Endodermal cell (in vitro differentiated cells): Measurements from ENCODE around the gene GGTA1. TPM values are rescaled to one million over a fixed set of nuclear protein-coding genes. Genes with fewer than 3 reads are reported as not detected.

ENCODE experiments used
- DNase-seq: peaks from one replicate; pipeline ENCODE4 v3.0.0-alpha.2; 2017
- H3K27ac ChIP-seq: 2 replicates; pipeline ENCODE4 v1.5.1; 2013; ENCODE audit warnings: mild to moderate bottlenecking, low read depth, low read length, moderate library complexity
- H3K27me3 ChIP-seq: 2 replicates; pipeline ENCODE4 v1.6.1; 2013; ENCODE audit warnings: mild to moderate bottlenecking, low read length, moderate library complexity; ENCODE audit not compliant: insufficient read depth, control insufficient read depth, poor library complexity, severe bottlenecking
- H3K36me3 ChIP-seq: 2 replicates; pipeline ENCODE4 v1.7.0; 2013; ENCODE audit warnings: mild to moderate bottlenecking, low read length, moderate library complexity; ENCODE audit not compliant: control insufficient read depth, insufficient read depth
- H3K4me1 ChIP-seq: one replicate; pipeline ENCODE4 v1.7.0; 2013; ENCODE audit warnings: low read length; ENCODE audit not compliant: control insufficient read depth, insufficient read depth
- H3K4me3 ChIP-seq: 2 replicates; pipeline ENCODE4 v1.5.1; 2013; ENCODE audit warnings: mild to moderate bottlenecking, low read length, moderate library complexity
- H3K9ac ChIP-seq: 2 replicates; pipeline ENCODE4 v1.6.1; 2013; ENCODE audit warnings: mild to moderate bottlenecking, low read length, moderate library complexity; ENCODE audit not compliant: poor library complexity, severe bottlenecking; ENCODE audit errors: extremely low read depth
- H3K9me3 ChIP-seq: 2 replicates; pipeline ENCODE4 v1.6.1; 2013; ENCODE audit warnings: mild to moderate bottlenecking, low read length, moderate library complexity; ENCODE audit not compliant: control insufficient read depth
- H3K27ac Mint-ChIP-seq: 2 replicates; pipeline ENCODE4 v1.8.0; 2020; ENCODE audit warnings: mixed read lengths
- H3K27me3 Mint-ChIP-seq: 2 replicates; pipeline ENCODE4 v1.8.0; 2021; ENCODE audit warnings: mild to moderate bottlenecking, mixed read lengths; ENCODE audit not compliant: insufficient read depth
- H3K36me3 Mint-ChIP-seq: 2 replicates; pipeline ENCODE4 v1.8.0; 2020; ENCODE audit warnings: low read depth, mixed read lengths
- H3K4me1 Mint-ChIP-seq: 2 replicates; pipeline ENCODE4 v1.8.0; 2020; ENCODE audit warnings: mixed read lengths
- H3K4me3 Mint-ChIP-seq: 2 replicates; pipeline ENCODE4 v1.8.0; 2020; ENCODE audit warnings: mild to moderate bottlenecking, moderate library complexity, mixed read lengths
- H3K9me3 Mint-ChIP-seq: 2 replicates; pipeline ENCODE4 v1.8.0; 2020; ENCODE audit warnings: mild to moderate bottlenecking, mixed read lengths
- WGBS, 2 experiments: methylation state at CpG; one replicate each; pipeline versions ENCODE4 v1.1.5 to v1.1.7; 2013; ENCODE audit warnings: missing lambda C conversion rate in 2 of 2, mixed read lengths in 1 of 2; ENCODE audit not compliant: insufficient coverage in 1 of 2, insufficient read length in 1 of 2; 5-methylcytosine and 5-hydroxymethylcytosine counted together
- long read RNA-seq, 4 experiments: library from polyadenylated mRNA in 2 of 4; library from RNA in 1 of 4; library from capped mRNA in 1 of 4; stranded (forward) in 3 of 4; unstranded in 1 of 4; transcript quantifications; one replicate each; pipeline ENCODE4 v2.0.0, GENCODE V29; 2020 to 2021; ENCODE audit warnings: inconsistent platforms in 1 of 4
- polyA plus RNA-seq, 2 experiments: library from polyadenylated mRNA; stranded (reverse); fragments of 50-300 nt; gene quantifications; one replicate each; pipeline ENCODE4 v1.2.3, GENCODE V29; 2013
- total RNA-seq, 2 donors: library from RNA; stranded (reverse); fragmentation: NEBNext Ultra II Directional in 1 of 2; extraction: Animal tissue kit (Norgen Biotek cat#: 25700) in 1 of 2; gene quantifications; 2 replicates in 1 of 2; 3 replicates in 1 of 2; pipeline ENCODE4 v1.2.1, GENCODE V29; 2021
- TF ChIP-seq, protein P1 (sequence below): fragments of 200-600 bp; sonication (generic); conservative IDR thresholded peaks from 2 replicates; pipeline ENCODE4 v1.5.0; 2021; ENCODE audit warnings: antibody characterized with exemption, mild to moderate bottlenecking

Gene GGTA1
- total RNA-seq = not detected
- not detected for polyA plus RNA-seq (2013, experiment 1 of 2)
- polyA plus RNA-seq (2013, experiment 2 of 2) = not detected
- long read RNA-seq, experiment 1 = 0 reads
- long read RNA-seq, experiment 2 = 0 reads
- long read RNA-seq, experiment 3 = 0 reads
- long read RNA-seq, experiment 4 = 0 reads

DNA sequence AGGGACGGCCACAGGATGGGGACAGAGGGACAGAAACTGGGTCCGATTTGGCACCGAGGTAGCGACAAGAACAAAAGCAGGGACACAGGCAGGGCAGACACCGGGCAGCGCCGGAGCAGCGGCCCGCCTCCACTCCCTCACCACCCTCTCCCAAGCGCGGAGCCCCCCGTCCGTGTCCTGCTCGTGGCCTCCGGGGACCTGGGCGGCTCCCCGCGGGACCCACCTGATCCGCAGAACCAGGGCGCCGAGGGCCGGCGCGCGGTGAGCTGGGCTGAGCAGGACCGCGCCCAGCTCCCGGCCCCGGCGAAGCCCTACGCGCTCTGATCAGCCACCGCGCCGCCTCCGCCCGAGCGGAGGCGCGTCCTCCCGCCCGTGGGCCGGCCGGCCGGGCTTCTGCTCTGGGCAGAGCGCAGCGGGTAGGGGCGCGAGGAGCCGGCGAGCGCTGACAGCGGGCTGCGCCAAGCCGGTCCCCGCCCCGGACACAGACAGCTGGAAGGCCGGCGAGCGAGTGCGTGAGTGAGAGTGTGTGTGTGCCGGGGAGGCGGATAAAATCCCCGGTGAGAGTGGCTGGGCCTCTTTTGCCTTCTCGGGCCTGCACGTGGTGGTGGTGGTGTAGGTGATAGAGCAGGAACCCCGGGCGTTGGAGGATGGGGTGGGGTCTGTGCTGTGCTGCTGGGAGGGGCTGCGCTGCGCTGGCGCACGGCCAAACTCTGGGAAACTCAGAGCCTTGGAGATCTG lies at the start of gene GGTA1:
GGTA1 (minus strand) TSS at position 418 of the 738 bp plus-strand sequence. CDS start 31,922 bp downstream, outside the sequence.
- WGBS, 2 experiments = 0% methylated on average over 1 to 72 of the region's 72 CpGs
- Mint-ChIP-seq H3K27ac (no peak within 1 kb of the TSS), H3K27me3 (peaks cover 85% of the 10 kb centered on the region), H3K4me1 (peaks cover 12% of the 10 kb centered on the region), H3K4me3 (peak within 1 kb of the TSS; percentile 64), H3K9me3 (peaks cover 7% of the 10 kb centered on the region), H3K36me3 (no peaks in the 10 kb centered on the region)
- no peak within 1 kb of the TSS for H3K27ac ChIP-seq
- H3K9ac ChIP-seq = no peak within 1 kb of the TSS
- H3K36me3 ChIP-seq = no peaks in the 10 kb centered on the region
- peaks cover 7% of the 10 kb centered on the region for H3K9me3 ChIP-seq
- peak within 1 kb of the TSS; percentile 76 for H3K4me3 ChIP-seq
- peak; percentile 81 for DNase-seq
- TF ChIP-seq, protein P1, sequence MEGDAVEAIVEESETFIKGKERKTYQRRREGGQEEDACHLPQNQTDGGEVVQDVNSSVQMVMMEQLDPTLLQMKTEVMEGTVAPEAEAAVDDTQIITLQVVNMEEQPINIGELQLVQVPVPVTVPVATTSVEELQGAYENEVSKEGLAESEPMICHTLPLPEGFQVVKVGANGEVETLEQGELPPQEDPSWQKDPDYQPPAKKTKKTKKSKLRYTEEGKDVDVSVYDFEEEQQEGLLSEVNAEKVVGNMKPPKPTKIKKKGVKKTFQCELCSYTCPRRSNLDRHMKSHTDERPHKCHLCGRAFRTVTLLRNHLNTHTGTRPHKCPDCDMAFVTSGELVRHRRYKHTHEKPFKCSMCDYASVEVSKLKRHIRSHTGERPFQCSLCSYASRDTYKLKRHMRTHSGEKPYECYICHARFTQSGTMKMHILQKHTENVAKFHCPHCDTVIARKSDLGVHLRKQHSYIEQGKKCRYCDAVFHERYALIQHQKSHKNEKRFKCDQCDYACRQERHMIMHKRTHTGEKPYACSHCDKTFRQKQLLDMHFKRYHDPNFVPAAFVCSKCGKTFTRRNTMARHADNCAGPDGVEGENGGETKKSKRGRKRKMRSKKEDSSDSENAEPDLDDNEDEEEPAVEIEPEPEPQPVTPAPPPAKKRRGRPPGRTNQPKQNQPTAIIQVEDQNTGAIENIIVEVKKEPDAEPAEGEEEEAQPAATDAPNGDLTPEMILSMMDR = no peak
- H3K4me1 ChIP-seq = no peaks in the 10 kb centered on the region
- H3K27me3 ChIP-seq = peaks cover 55% of the 10 kb centered on the region

GRCh38 chr9:121548666-121549065 lies 49.0 kb upstream of the GGTA1 start:
- peaks cover 6% of the 10 kb centered on the region for H3K4me1 Mint-ChIP-seq

DNA sequence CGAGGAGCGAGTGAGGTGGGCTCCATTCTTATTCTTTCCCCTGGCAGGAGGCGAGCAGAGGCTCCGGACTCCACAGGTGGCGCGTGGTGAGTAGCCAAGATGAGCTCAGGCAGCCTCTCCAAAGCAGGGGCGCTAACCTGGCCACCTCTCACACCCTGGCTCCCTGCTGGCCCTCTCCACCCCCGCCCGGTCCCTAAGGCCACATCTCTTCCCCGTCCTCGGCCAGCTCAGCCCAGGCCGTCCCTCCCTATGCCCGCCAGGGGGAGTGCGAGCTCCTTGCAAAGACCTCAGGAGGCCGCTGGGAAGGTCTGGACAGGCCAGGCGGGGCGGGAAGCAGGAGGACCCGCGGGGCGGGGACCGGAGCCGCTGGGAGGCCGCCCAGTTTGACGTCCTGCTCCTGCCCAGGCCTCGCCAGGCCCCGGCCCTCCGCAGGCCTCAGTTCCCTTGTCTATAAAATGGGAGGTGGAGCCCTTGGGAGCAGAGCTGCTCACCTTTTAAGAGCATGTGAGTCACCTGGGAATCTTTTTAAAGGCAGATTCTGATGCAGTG lies 46.3 kb upstream of the GGTA1 start:
- Histone ChIP-seq H3K9ac (no peak overlapping the region), H3K4me1 (no peaks in the 10 kb centered on the region), H3K4me3 (no peak overlapping the region), H3K36me3 (no peaks in the 10 kb centered on the region), H3K9me3 (no peaks in the 10 kb centered on the region), H3K27me3 (no peaks in the 10 kb centered on the region), H3K27ac (no peak overlapping the region)
- no peak overlapping the region for H3K27ac Mint-ChIP-seq
- 9 to 13% methylated on average over 4 to 27 of the region's 27 CpGs for WGBS, 2 experiments
- DNase-seq = peak; percentile 99
- peaks cover 47% of the 10 kb centered on the region for H3K27me3 Mint-ChIP-seq
- no peak overlapping the region for H3K4me3 Mint-ChIP-seq
- no peaks in the 10 kb centered on the region for H3K36me3 Mint-ChIP-seq
- TF ChIP-seq, protein P1 = peak; percentile 96
- H3K9me3 Mint-ChIP-seq = no peaks in the 10 kb centered on the region
- H3K4me1 Mint-ChIP-seq = peaks cover 3% of the 10 kb centered on the region

More at GRCh38 chr9:121548666-121549065, 49.0 kb upstream of the GGTA1 start:
- H3K36me3 ChIP-seq = no peaks in the 10 kb centered on the region
- 95 to 100% methylated on average over 1 to 2 of the region's 2 CpGs for WGBS, 2 experiments
- H3K9me3 Mint-ChIP-seq = no peaks in the 10 kb centered on the region
- no peak overlapping the region for H3K9ac ChIP-seq
- no peaks in the 10 kb centered on the region for H3K27me3 ChIP-seq
- H3K4me3 ChIP-seq = no peak overlapping the region
- no peaks in the 10 kb centered on the region for H3K36me3 Mint-ChIP-seq
- no peak for DNase-seq
- TF ChIP-seq, protein P1 = no peak
- no peaks in the 10 kb centered on the region for H3K4me1 ChIP-seq
- no peak overlapping the region for H3K4me3 Mint-ChIP-seq
- no peaks in the 10 kb centered on the region for H3K9me3 ChIP-seq
- H3K27ac ChIP-seq = no peak overlapping the region
- H3K27me3 Mint-ChIP-seq = peaks cover 27% of the 10 kb centered on the region
- H3K27ac Mint-ChIP-seq = no peak overlapping the region
